AG04450 (cell line): ENCODE measurements around the gene NPHS2. TPM values are rescaled to one million over a fixed set of nuclear protein-coding genes. Genes with fewer than 3 reads are reported as not detected.

ENCODE experiments used
- CTCF ChIA-PET: fragments of 300-600, 350-600 bp; formaldehyde crosslinking; extraction: SDS; loops from one replicate; lab custom pipeline; 2022; ENCODE audit warnings: antibody characterized with exemption, inconsistent platforms; lab: Charles Lee
- POLR2A ChIA-PET: fragments of 350-600 bp; formaldehyde crosslinking; extraction: SDS; loops from one replicate; lab custom pipeline; 2021; ENCODE audit warnings: antibody characterized with exemption, inconsistent platforms; lab: Yijun Ruan, JAX
- DNase-seq: peaks from one replicate; pipeline ENCODE4 v3.0.0-alpha.2; 2011; ENCODE audit warnings: low read depth, low spot score
- H3K27ac ChIP-seq: one replicate; pipeline ENCODE4 v1.5.1; 2012; ENCODE audit warnings: low read depth, low read length, control low read depth
- H3K27me3 ChIP-seq: one replicate; pipeline ENCODE4 v1.6.0; 2012; ENCODE audit warnings: low read length; ENCODE audit not compliant: control insufficient read depth, insufficient read depth
- H3K4me3 ChIP-seq: 2 replicates; pipeline ENCODE4 v1.5.1; 2011; ENCODE audit warnings: mild to moderate bottlenecking, low read depth, low read length, control low read depth
- H3K9me3 ChIP-seq: 2 replicates; pipeline ENCODE4 v1.5.1; 2012; ENCODE audit warnings: low read length; ENCODE audit not compliant: control insufficient read depth, insufficient read depth
- CTCF ChIP-seq: IDR thresholded peaks from 2 replicates; pipeline ENCODE4 v1.5.1; 2011; ENCODE audit warnings: low read depth, low read length, control low read depth, inconsistent platforms
- polyA plus RNA-seq: library from polyadenylated mRNA; depleted of rRNA; stranded (reverse); fragments of >200 nt; gene quantifications from 2 replicates; pipeline ENCODE4 v1.2.3, GENCODE V29; 2011

NPHS2 gene
- polyA plus RNA-seq, 1 experiment = not detected

GRCh38 chr1:179548666-179549367 is 26.9 kb downstream of the NPHS2 start:
- no peaks in the 10 kb centered on the region for H3K27me3 ChIP-seq
- TF ChIP-seq CTCF = no peak
- no peak overlapping the region for H3K27ac ChIP-seq
- no peaks in the 10 kb centered on the region for H3K9me3 ChIP-seq
- no peak overlapping the region for H3K4me3 ChIP-seq
- CTCF ChIA-PET = no interaction called here
- POLR2A ChIA-PET = no interaction called here
- DNase-seq = no peak

DNA sequence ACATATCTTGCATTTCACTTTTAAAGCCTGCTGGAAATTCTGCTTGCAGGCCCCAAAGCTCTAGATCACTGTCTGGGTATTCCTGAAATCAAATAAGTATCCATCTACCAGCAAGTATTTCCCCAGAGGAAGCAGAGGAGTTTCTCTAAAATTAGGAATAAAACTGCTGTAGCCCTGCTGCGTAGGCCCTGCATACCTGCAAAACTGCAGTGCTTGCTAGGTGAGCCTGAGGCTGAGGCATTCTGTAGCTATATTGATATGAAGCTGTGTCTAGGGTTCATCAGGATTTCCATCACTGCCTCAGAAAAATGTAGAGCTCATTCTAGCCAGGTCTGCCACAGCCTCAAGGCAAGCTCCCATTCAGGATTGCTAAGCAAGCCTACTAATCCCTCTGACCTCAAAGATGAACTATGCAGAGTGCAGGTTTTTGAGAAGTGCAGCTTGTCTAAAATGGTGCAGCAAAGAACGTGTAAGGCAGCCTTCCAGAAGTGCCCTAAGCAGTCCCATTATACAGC is 28.7 kb downstream of the NPHS2 start:
- Histone ChIP-seq H3K27ac (no peak overlapping the region), H3K9me3 (no peaks in the 10 kb centered on the region), H3K4me3 (no peak overlapping the region), H3K27me3 (no peaks in the 10 kb centered on the region)
- DNase-seq = no peak
- CTCF ChIA-PET = no interaction called here
- POLR2A ChIA-PET = no interaction called here
- no peak for TF ChIP-seq CTCF

DNA sequence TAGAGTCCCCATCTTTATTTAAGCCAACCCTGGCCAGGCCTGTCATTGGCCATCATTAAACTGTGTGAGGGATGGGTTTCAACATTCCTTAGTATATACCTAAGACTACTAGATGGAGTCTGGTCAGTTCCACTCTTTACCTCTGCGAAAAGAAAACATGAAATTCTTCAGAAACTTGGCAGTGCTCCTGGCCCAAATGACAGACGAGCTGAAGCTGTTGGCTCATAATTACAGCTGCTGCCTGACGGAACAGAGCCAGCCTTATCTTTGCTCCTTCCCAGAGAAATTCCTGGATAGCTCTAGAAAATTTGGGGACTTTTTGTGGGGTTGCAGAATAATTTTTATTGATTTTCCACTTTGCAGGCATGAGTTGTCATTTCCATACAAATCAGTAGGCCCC is 30.4 kb downstream of the NPHS2 start:
- no peaks in the 10 kb centered on the region for H3K9me3 ChIP-seq
- no peak overlapping the region for H3K4me3 ChIP-seq
- TF ChIP-seq CTCF = no peak
- no peaks in the 10 kb centered on the region for H3K27me3 ChIP-seq
- DNase-seq = no peak
- ChIA-PET POLR2A (no interaction called here), CTCF (no interaction called here)
- no peak overlapping the region for H3K27ac ChIP-seq

DNA sequence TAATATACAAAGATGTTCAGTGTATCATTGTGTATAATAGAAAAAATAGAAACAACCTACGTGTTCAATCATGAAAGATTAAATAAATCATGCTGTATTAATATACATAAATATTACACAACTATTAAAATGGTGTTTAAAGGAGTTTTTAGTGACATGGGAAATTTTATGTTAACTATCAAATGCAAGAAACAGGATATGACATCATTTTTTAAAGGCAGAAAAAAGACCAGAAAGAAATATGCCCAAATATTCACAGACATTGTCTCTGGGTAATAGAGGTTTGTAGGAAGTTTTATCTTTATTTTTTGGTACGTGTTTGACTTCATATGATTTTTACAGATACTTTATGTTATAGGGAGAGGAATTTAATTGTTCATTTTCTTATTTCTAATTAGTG is 34.0 kb downstream of the NPHS2 start:
- ChIA-PET POLR2A (no interaction called here), CTCF (no interaction called here)
- Histone ChIP-seq H3K27me3 (no peaks in the 10 kb centered on the region), H3K27ac (no peak overlapping the region), H3K9me3 (no peaks in the 10 kb centered on the region), H3K4me3 (no peak overlapping the region)
- no peak for TF ChIP-seq CTCF
- DNase-seq = no peak

DNA sequence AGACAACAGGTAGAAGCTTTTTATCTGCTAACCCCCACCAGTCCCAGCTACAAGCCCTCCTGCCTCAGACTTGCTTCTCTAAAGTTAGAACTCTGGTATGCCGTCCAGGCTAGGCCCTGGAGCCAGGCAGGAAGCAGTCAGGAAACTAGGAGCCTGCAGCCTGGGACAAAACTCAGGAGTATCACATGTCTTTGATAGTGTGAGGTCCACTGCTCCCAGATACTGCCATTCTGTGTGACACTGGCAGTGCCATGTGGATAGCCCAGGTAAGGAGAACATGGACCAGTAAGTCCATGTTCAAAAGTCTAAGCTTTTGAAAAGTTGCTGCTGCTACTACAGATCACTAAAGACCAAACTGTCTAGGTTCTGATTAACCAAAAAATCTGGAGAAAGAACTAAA is 45.4 kb downstream of the NPHS2 start:
- H3K4me3 ChIP-seq = no peak overlapping the region
- no peak for DNase-seq
- no peaks in the 10 kb centered on the region for H3K27me3 ChIP-seq
- H3K27ac ChIP-seq = no peak overlapping the region
- CTCF ChIA-PET = no interaction called here
- no peak for TF ChIP-seq CTCF
- H3K9me3 ChIP-seq = no peaks in the 10 kb centered on the region
- POLR2A ChIA-PET = no interaction called here
